Measurements from ENCODE around the gene CORO2B. TPM values are rescaled to one million over a fixed set of nuclear protein-coding genes. Genes with fewer than 3 reads are reported as not detected.

Gene CORO2B
- total and polyA plus RNA-seq, 2 of the 4 experiments (the other 2 are of a cell fraction) = 9.3 to 39.3 TPM

GRCh38 chr15:68634122-68634482, 55.3 kb downstream of the CORO2B start:
- no peak overlapping the region for H2AK9ac ChIP-seq (replicated peaks; ENCODE audit: low read depth, low read length, poor library complexity)
- no peaks in the 10 kb centered on the region for H3K27me3 ChIP-seq (ENCODE audit: control insufficient read depth, insufficient read depth, low read length)
- peaks cover 20 to 69% of the 10 kb centered on the region in 2 experiments for H3K79me1 ChIP-seq (ENCODE audit: low read depth in 1 of 2, low read length in 2 of 2)
- no peaks in the 10 kb centered on the region for H4K20me1 ChIP-seq (ENCODE audit: insufficient read depth, low read length)
- no peak overlapping the region for H3K9ac ChIP-seq (ENCODE audit: low read depth, low read length)
- H3K4me1 ChIP-seq (ENCODE audit: control insufficient read depth, insufficient read depth, low read length) = peaks cover 31% of the 10 kb centered on the region
- 80% methylated on average over 1 of the region's 4 CpGs; no CpG with 5 or more reads in 1 of the 2 experiments for WGBS, 2 experiments (ENCODE audit: extremely low coverage in 2 of 2, insufficient read length in 1 of 2)
- BruUV-seq (replicated peaks) = no TSS peak
- intact Hi-C loops (cut with micrococcal nuclease) (no loop called here), in situ Hi-C loops (cut with MboI; ENCODE audit: low sequenced_read_pairs) (no loop called here), dilution Hi-C loops (cut with HindIII; ENCODE audit: low sequenced_read_pairs, unreplicated experiment) (no loop called here)
- DNase-seq (no peak), ATAC-seq (ENCODE audit: low read depth) (no peak)
- H3K4ac ChIP-seq (ENCODE audit: low read depth, low read length) = no peak overlapping the region
- no peak for TF ChIP-seq POLR2A (IDR thresholded peaks at IDR 0.05; ENCODE audit: low read depth, low read length)
- no peak for TF ChIP-seq MXI1 (IDR thresholded peaks at IDR 0.05; ENCODE audit: borderline replicate concordance, low read depth, low read length)
- TF ChIP-seq MAFK (IDR thresholded peaks at IDR 0.05; ENCODE audit: low read depth, low read length) = no peak
- TF ChIP-seq, protein P1, sequence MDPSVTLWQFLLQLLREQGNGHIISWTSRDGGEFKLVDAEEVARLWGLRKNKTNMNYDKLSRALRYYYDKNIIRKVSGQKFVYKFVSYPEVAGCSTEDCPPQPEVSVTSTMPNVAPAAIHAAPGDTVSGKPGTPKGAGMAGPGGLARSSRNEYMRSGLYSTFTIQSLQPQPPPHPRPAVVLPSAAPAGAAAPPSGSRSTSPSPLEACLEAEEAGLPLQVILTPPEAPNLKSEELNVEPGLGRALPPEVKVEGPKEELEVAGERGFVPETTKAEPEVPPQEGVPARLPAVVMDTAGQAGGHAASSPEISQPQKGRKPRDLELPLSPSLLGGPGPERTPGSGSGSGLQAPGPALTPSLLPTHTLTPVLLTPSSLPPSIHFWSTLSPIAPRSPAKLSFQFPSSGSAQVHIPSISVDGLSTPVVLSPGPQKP (IDR thresholded peaks at IDR 0.05; ENCODE audit: borderline replicate concordance, low read depth, low read length) = no peak
- TF ChIP-seq SMC3 (IDR thresholded peaks at IDR 0.05; ENCODE audit: low read depth, low read length) = no peak
- no peak for TF ChIP-seq USF2 (IDR thresholded peaks at IDR 0.05; ENCODE audit: low read depth, low read length)
- TF ChIP-seq CHD1 (IDR thresholded peaks at IDR 0.05; ENCODE audit: low read depth, low read length) = no peak
- TF ChIP-seq BHLHE40 (IDR thresholded peaks at IDR 0.05; ENCODE audit: low read depth, low read length) = no peak
- TF ChIP-seq RAD21 (IDR thresholded peaks at IDR 0.05; ENCODE audit: low read length) = no peak
- no peak for TF ChIP-seq FOS (IDR thresholded peaks at IDR 0.05; ENCODE audit: low read depth, low read length)
- no peak for TF ChIP-seq MAZ (IDR thresholded peaks at IDR 0.05; ENCODE audit: borderline replicate concordance, low read depth, low read length)
- no peak for TF ChIP-seq RCOR1 (IDR thresholded peaks at IDR 0.05; ENCODE audit: insufficient replicate concordance, low read length)
- TF ChIP-seq, protein P2, sequence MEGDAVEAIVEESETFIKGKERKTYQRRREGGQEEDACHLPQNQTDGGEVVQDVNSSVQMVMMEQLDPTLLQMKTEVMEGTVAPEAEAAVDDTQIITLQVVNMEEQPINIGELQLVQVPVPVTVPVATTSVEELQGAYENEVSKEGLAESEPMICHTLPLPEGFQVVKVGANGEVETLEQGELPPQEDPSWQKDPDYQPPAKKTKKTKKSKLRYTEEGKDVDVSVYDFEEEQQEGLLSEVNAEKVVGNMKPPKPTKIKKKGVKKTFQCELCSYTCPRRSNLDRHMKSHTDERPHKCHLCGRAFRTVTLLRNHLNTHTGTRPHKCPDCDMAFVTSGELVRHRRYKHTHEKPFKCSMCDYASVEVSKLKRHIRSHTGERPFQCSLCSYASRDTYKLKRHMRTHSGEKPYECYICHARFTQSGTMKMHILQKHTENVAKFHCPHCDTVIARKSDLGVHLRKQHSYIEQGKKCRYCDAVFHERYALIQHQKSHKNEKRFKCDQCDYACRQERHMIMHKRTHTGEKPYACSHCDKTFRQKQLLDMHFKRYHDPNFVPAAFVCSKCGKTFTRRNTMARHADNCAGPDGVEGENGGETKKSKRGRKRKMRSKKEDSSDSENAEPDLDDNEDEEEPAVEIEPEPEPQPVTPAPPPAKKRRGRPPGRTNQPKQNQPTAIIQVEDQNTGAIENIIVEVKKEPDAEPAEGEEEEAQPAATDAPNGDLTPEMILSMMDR (conservative IDR thresholded peaks at IDR 0.05; ENCODE audit: low read depth, low read length) = no peak
- no peak for TF ChIP-seq RFX5 (IDR thresholded peaks at IDR 0.05; ENCODE audit: low read depth, low read length)
- TF ChIP-seq CEBPB (IDR thresholded peaks at IDR 0.05; ENCODE audit: low read depth, low read length) = no peak
- no peak overlapping the region for H2BK5ac ChIP-seq (ENCODE audit: low read depth, low read length, poor library complexity, severe bottlenecking)
- H3K4me3 ChIP-seq (ENCODE audit: insufficient read depth, low read depth, low read length) = no peak overlapping the region
- no peak overlapping the region for H3K4me2 ChIP-seq (ENCODE audit: low read depth, low read length)
- H3K18ac ChIP-seq (ENCODE audit: low read depth, low read length) = no peak overlapping the region
- no peak overlapping the region for H2BK15ac ChIP-seq (ENCODE audit: low read depth, low read length)
- H4K8ac ChIP-seq (ENCODE audit: low read depth in 2 of 2, low read length in 2 of 2) = no peak overlapping the region
- H3K9me3 ChIP-seq (ENCODE audit: control insufficient read depth, insufficient read depth, low read length) = no peaks in the 10 kb centered on the region
- H2BK120ac ChIP-seq (ENCODE audit: low read depth, low read length) = no peak overlapping the region
- no peaks in the 10 kb centered on the region for H3K36me3 ChIP-seq (ENCODE audit: control insufficient read depth, insufficient read depth, low read length)
- H3K23ac ChIP-seq (ENCODE audit: low read depth, low read length) = no peak overlapping the region
- H2AFZ ChIP-seq (replicated peaks; ENCODE audit: low read length, poor library complexity) = no peak overlapping the region
- H2BK20ac ChIP-seq (ENCODE audit: low read depth, low read length) = no peak overlapping the region
- no peak overlapping the region for H3K27ac ChIP-seq (ENCODE audit: insufficient read depth, low read length)
- H3K56ac ChIP-seq (ENCODE audit: extremely low read depth, insufficient read depth, low read length) = no peak overlapping the region
- no peak overlapping the region for H2AK5ac ChIP-seq (ENCODE audit: low read depth, low read length)
- no peak overlapping the region for H4K5ac ChIP-seq (ENCODE audit: low read depth, low read length)
- CTCF ChIA-PET = no interaction called here
- H4K91ac ChIP-seq (ENCODE audit: insufficient read depth, low read depth, low read length) = no peak overlapping the region
- H3K14ac ChIP-seq (replicated peaks; ENCODE audit: low read depth, low read length) = no peak overlapping the region
- POLR2A ChIA-PET (ENCODE audit: unreplicated experiment) = no interaction called here
- H3K9me1 ChIP-seq (ENCODE audit: insufficient read depth, low read length) = peaks cover 24% of the 10 kb centered on the region
